NCI-H1105 (cell line): ENCODE results near the gene PRR13.
"Not testable (repeated sequence)": the region's sequence is repeated elsewhere in the genome, so short reads cannot be mapped to it uniquely, and the experiment has no call there.

Source experiments
- DNase-seq: peaks from one replicate; lab custom pipeline; 2025; lab: John Stamatoyannopoulos, UW

Gene PRR13

GRCh38 chr12:53472056-53472582, 30.6 kb downstream of the PRR13 start:
- DNase-seq, result no peak

GRCh38 chr12:53474077-53474476, 32.5 kb downstream of the PRR13 start:
- DNase-seq, result no peak

GRCh38 chr12:53474819-53475218, 33.3 kb downstream of the PRR13 start:
- no peak for DNase-seq

- DNase-seq, result no peak
Observed at GRCh38 chr12:53476769-53477209, 35.3 kb downstream of the PRR13 start.

- DNase-seq, result no peak
Observed at GRCh38 chr12:53478865-53479264, 37.3 kb downstream of the PRR13 start.

GRCh38 chr12:53479331-53479730, 37.8 kb downstream of the PRR13 start:
- no peak for DNase-seq

- no peak for DNase-seq
Observed at GRCh38 chr12:53480491-53481442, 39.2 kb downstream of the PRR13 start.

- not testable (repeated sequence) for DNase-seq
Observed at GRCh38 chr12:53481458-53481857, 39.9 kb downstream of the PRR13 start.

- no peak for DNase-seq
Observed at GRCh38 chr12:53481939-53482586, 40.5 kb downstream of the PRR13 start.

GRCh38 chr12:53482626-53483168, 41.2 kb downstream of the PRR13 start:
- DNase-seq, result no peak

- DNase-seq, result no peak
Observed at GRCh38 chr12:53483225-53483978, 41.9 kb downstream of the PRR13 start.

GRCh38 chr12:53483979-53484377, 42.4 kb downstream of the PRR13 start:
- no peak for DNase-seq

- no peak for DNase-seq
Observed at GRCh38 chr12:53484686-53485575, 43.4 kb downstream of the PRR13 start.

- no peak for DNase-seq
Observed at GRCh38 chr12:53485955-53486735, 44.6 kb downstream of the PRR13 start.

GRCh38 chr12:53486736-53487487, 45.4 kb downstream of the PRR13 start:
- DNase-seq, result no peak

- no peak for DNase-seq
Observed at GRCh38 chr12:53489242-53489864, 47.8 kb downstream of the PRR13 start.

GRCh38 chr12:53492188-53492587, 50.7 kb downstream of the PRR13 start:
- DNase-seq, result no peak

GRCh38 chr12:53492830-53493609, 51.5 kb downstream of the PRR13 start:
- peak; percentile 74 for DNase-seq
